ENCODE measurements around the gene FNIP2. TPM values are rescaled to one million over a fixed set of nuclear protein-coding genes. Genes with fewer than 3 reads are reported as not detected.

FNIP2 gene
- total RNA-seq, 1 donor from 2014 or later: 18.5 TPM

- Histone ChIP-seq H3K4me3 (ENCODE audit: insufficient read depth, low read depth, low read length) (no peak overlapping the region), H2AFZ (ENCODE audit: low read depth, low read length) (no peak overlapping the region), H3K4me2 (ENCODE audit: low read length) (no peak overlapping the region), H3K4me1 (ENCODE audit: insufficient read depth, low read length) (no peaks in the 10 kb centered on the region), H3K9me3 (ENCODE audit: insufficient read depth, low read depth, low read length) (no peaks in the 10 kb centered on the region), H3K27ac (ENCODE audit: low read depth, low read length) (no peak overlapping the region), H3K9ac (ENCODE audit: low read length) (no peak overlapping the region), H4K20me1 (ENCODE audit: insufficient read depth, low read length) (no peaks in the 10 kb centered on the region), H3K36me3 (ENCODE audit: insufficient read depth, low read length) (peaks cover 5% of the 10 kb centered on the region), H3K27me3 (ENCODE audit: insufficient read depth, low read length) (no peaks in the 10 kb centered on the region), H3K79me2 (ENCODE audit: insufficient read depth, low read length) (no peaks in the 10 kb centered on the region)
- H3K4me1 Mint-ChIP-seq (ENCODE audit: low read depth, unreplicated experiment): peaks cover 9% of the 10 kb centered on the region
- no peaks in the 10 kb centered on the region for H3K27me3 Mint-ChIP-seq (ENCODE audit: low read depth, unreplicated experiment)
- H3K9me3 Mint-ChIP-seq (ENCODE audit: unreplicated experiment): peaks cover 5% of the 10 kb centered on the region
- no peak for TF ChIP-seq CTCF (IDR thresholded peaks at IDR 0.05; ENCODE audit: insufficient read depth, low read depth, low read length)
- TF ChIP-seq EZH2 (IDR thresholded peaks at IDR 0.05; ENCODE audit: insufficient read depth, low read length): no peak
- no peak overlapping the region for H3K27ac Mint-ChIP-seq (ENCODE audit: unreplicated experiment)
- H3K4me3 Mint-ChIP-seq (ENCODE audit: unreplicated experiment): no peak overlapping the region
- FAIRE-seq: no peak
- no peak for DNase-seq (ENCODE audit: low read depth)
- H3K36me3 Mint-ChIP-seq (ENCODE audit: low read depth, unreplicated experiment): peaks cover 26% of the 10 kb centered on the region
Observed at GRCh38 chr4:158863296-158863695, 94.5 kb downstream of the FNIP2 start.

GRCh38 chr4:158865520-158866177 lies 96.8 kb downstream of the FNIP2 start:
- FAIRE-seq (no peak), DNase-seq (ENCODE audit: low read depth) (no peak)
- Histone ChIP-seq H3K9ac (ENCODE audit: low read length) (no peak overlapping the region), H3K36me3 (ENCODE audit: insufficient read depth, low read length) (peaks cover 7% of the 10 kb centered on the region), H3K79me2 (ENCODE audit: insufficient read depth, low read length) (no peaks in the 10 kb centered on the region), H3K27me3 (ENCODE audit: insufficient read depth, low read length) (no peaks in the 10 kb centered on the region), H3K4me3 (ENCODE audit: insufficient read depth, low read depth, low read length) (no peak overlapping the region), H3K4me1 (ENCODE audit: insufficient read depth, low read length) (no peaks in the 10 kb centered on the region), H2AFZ (ENCODE audit: low read depth, low read length) (no peak overlapping the region), H3K27ac (ENCODE audit: low read depth, low read length) (no peak overlapping the region), H4K20me1 (ENCODE audit: insufficient read depth, low read length) (no peaks in the 10 kb centered on the region), H3K4me2 (ENCODE audit: low read length) (no peak overlapping the region), H3K9me3 (ENCODE audit: insufficient read depth, low read depth, low read length) (no peaks in the 10 kb centered on the region)
- peaks cover 1% of the 10 kb centered on the region for H3K9me3 Mint-ChIP-seq (ENCODE audit: unreplicated experiment)
- H3K36me3 Mint-ChIP-seq (ENCODE audit: low read depth, unreplicated experiment): peaks cover 25% of the 10 kb centered on the region
- H3K4me1 Mint-ChIP-seq (ENCODE audit: low read depth, unreplicated experiment): peaks cover 5% of the 10 kb centered on the region
- TF ChIP-seq EZH2 (IDR thresholded peaks at IDR 0.05; ENCODE audit: insufficient read depth, low read length): no peak
- TF ChIP-seq CTCF (IDR thresholded peaks at IDR 0.05; ENCODE audit: insufficient read depth, low read depth, low read length): no peak
- no peak overlapping the region for H3K4me3 Mint-ChIP-seq (ENCODE audit: unreplicated experiment)
- H3K27me3 Mint-ChIP-seq (ENCODE audit: low read depth, unreplicated experiment): no peaks in the 10 kb centered on the region
- no peak overlapping the region for H3K27ac Mint-ChIP-seq (ENCODE audit: unreplicated experiment)

- no peaks in the 10 kb centered on the region for H3K27me3 Mint-ChIP-seq (ENCODE audit: low read depth, unreplicated experiment)
- Histone ChIP-seq H3K9ac (ENCODE audit: low read length) (no peak overlapping the region), H3K4me3 (ENCODE audit: insufficient read depth, low read depth, low read length) (no peak overlapping the region), H3K9me3 (ENCODE audit: insufficient read depth, low read depth, low read length) (no peaks in the 10 kb centered on the region), H3K36me3 (ENCODE audit: insufficient read depth, low read length) (peaks cover 7% of the 10 kb centered on the region), H3K4me2 (ENCODE audit: low read length) (no peak overlapping the region), H3K27me3 (ENCODE audit: insufficient read depth, low read length) (no peaks in the 10 kb centered on the region), H4K20me1 (ENCODE audit: insufficient read depth, low read length) (no peaks in the 10 kb centered on the region), H2AFZ (ENCODE audit: low read depth, low read length) (no peak overlapping the region), H3K79me2 (ENCODE audit: insufficient read depth, low read length) (no peaks in the 10 kb centered on the region), H3K4me1 (ENCODE audit: insufficient read depth, low read length) (peaks cover 12% of the 10 kb centered on the region), H3K27ac (ENCODE audit: low read depth, low read length) (no peak overlapping the region)
- peaks cover 18% of the 10 kb centered on the region for H3K4me1 Mint-ChIP-seq (ENCODE audit: low read depth, unreplicated experiment)
- H3K4me3 Mint-ChIP-seq (ENCODE audit: unreplicated experiment): no peak overlapping the region
- H3K9me3 Mint-ChIP-seq (ENCODE audit: unreplicated experiment): peaks cover 1% of the 10 kb centered on the region
- TF ChIP-seq EZH2 (IDR thresholded peaks at IDR 0.05; ENCODE audit: insufficient read depth, low read length): no peak
- TF ChIP-seq CTCF (IDR thresholded peaks at IDR 0.05; ENCODE audit: insufficient read depth, low read depth, low read length): no peak
- H3K27ac Mint-ChIP-seq (ENCODE audit: unreplicated experiment): no peak overlapping the region
- FAIRE-seq (no peak), DNase-seq (ENCODE audit: low read depth) (no peak)
- peaks cover 12% of the 10 kb centered on the region for H3K36me3 Mint-ChIP-seq (ENCODE audit: low read depth, unreplicated experiment)
Observed at GRCh38 chr4:158869001-158869400, 100.2 kb downstream of the FNIP2 start.
